HFF-Myc (cell line): ENCODE measurements around the gene LYAR.

Experiments
- DNase-seq: peaks from one replicate; pipeline ENCODE4 v3.0.0-alpha.2; 2011; ENCODE audit warnings: low read depth; ENCODE audit errors: extremely low read depth
- H3K4me3 ChIP-seq: replicated peaks from 2 replicates; pipeline ENCODE4 v1.5.1; 2011; ENCODE audit warnings: low read depth, mild to moderate bottlenecking, control low read depth, low read length
- TF ChIP-seq, protein P1 (sequence below): IDR thresholded peaks from 2 replicates; pipeline ENCODE4 v1.5.1; 2012; ENCODE audit warnings: mild to moderate bottlenecking, low read depth, low read length, control low read depth; ENCODE audit errors: missing control alignments

The LYAR gene

DNA sequence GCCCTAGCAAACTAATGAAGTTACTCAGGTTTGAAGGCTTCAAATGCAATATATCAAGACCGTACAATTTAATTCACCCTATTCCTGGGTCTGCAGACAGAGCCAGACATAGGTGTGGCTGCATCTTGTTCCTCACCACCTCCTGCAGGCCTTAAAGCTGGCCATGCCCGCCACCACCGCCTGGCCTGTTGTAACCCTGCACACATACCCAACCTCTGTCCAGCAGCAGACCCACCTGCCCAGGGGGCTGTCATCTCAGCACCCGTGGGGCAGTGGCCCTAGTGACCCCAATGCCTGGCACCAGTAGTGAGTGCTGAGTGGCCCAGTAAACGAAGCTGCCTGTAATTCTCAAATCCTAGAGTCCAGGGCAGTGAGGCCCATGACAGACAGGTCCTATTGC, 40.8 kb upstream of the LYAR start:
- no peak overlapping the region for H3K4me3 ChIP-seq
- no peak for DNase-seq
- TF ChIP-seq, protein P1, sequence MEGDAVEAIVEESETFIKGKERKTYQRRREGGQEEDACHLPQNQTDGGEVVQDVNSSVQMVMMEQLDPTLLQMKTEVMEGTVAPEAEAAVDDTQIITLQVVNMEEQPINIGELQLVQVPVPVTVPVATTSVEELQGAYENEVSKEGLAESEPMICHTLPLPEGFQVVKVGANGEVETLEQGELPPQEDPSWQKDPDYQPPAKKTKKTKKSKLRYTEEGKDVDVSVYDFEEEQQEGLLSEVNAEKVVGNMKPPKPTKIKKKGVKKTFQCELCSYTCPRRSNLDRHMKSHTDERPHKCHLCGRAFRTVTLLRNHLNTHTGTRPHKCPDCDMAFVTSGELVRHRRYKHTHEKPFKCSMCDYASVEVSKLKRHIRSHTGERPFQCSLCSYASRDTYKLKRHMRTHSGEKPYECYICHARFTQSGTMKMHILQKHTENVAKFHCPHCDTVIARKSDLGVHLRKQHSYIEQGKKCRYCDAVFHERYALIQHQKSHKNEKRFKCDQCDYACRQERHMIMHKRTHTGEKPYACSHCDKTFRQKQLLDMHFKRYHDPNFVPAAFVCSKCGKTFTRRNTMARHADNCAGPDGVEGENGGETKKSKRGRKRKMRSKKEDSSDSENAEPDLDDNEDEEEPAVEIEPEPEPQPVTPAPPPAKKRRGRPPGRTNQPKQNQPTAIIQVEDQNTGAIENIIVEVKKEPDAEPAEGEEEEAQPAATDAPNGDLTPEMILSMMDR: no peak

DNA sequence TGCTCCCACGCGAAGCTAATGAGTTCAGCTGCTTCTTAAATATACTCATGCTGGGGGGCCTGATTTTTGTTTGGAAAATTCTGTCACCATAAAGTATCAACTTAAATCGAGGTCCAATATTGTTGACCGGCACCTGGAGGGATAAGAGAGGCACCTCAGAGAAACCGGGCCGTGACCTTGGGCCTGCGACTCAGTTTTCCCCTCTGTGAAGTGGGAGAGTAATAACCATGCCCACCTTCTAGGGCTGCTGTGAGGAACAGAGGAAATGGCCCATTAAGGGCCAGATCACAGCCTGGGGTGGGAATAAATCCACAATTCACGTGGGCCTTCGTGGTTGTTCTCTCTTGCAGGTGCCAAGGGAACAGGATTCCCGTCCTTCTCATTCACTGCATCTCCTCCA, 39.5 kb upstream of the LYAR start:
- DNase-seq: no peak
- H3K4me3 ChIP-seq: no peak overlapping the region
- TF ChIP-seq, protein P1: no peak

DNA sequence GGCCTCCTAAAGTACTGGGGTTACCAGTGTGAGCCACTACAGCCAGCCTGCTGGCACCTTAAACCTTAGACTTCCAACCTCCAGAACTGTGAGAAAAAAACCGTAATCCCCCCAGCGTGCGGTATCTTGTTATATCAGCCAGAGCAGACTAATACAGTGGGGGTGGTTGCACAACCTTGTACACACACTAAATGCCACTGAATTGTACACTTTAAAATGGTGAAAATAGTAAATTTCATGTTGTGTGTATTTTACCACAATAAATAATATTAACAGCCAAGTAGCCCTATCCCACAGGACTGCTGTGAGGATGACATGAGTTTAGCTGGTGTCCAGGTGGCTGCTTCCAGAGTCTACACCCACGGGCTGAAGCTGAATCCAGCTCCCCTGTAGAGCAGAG, 38.9 kb upstream of the LYAR start:
- no peak for DNase-seq
- TF ChIP-seq, protein P1: no peak
- no peak overlapping the region for H3K4me3 ChIP-seq

DNA sequence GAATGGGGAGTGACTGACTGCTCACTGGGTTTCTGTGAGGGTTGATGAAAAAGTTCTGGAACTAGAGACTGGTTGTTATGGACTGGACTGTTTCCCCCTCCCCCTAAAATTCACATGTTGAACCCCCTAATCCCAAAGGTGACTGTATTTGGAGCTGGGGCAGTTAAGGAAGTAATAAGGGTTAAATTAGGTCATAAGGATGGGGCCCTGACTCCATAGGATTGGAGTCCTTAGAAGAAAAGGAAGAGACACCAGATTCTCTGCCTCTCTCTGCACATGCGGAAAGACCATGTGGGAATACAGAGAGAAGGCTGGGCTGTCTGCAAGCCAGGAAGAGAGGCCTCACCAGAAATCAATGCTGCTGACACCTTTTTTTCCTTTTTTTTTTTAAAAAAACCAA, 38.3 kb upstream of the LYAR start:
- DNase-seq: no peak
- H3K4me3 ChIP-seq: no peak overlapping the region
- TF ChIP-seq, protein P1: no peak

DNA sequence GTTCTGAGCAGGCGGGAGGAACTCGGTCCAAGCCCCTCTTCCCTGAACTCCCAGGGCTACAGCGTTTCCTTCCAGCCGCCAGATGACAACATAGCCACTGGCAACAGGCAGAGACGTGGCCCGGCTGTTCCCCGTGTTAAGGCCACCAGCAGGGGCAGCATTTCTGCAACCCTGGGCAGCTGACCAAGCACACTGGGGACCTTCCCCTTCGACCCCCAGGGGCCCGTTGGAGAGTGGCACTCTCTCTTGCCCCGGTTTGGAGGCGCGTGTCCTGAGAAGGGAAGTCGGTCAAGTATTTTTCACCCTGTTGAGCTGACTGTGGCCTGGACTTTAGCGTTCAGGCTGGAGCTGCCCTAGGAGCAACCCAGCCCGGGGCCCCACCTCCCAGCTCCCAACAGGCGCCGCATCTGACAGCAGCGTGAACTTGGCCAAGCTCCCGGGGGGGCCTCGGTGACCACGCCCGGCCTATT, 37.7 kb upstream of the LYAR start:
- TF ChIP-seq, protein P1: peak; percentile 49
- no peak for DNase-seq
- no peak overlapping the region for H3K4me3 ChIP-seq

DNA sequence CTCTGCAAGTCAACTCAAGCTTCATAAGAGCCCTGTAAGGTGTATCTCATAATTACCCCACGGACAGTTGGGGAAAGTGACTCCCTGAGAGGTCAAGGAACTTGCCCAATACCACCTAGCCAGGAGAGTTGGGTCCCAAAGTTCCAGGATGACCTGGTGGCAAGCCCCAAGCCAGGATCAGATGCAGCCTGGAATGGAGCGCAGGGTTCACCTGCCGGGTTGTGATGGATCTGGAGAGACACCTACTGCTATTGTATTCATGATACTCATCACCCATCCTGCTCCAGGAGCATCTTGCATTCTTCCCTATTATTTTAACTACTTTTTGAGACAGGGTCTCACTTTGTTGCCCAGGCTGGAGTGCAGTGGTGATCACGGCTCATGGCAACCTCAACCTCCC, 36.2 kb upstream of the LYAR start:
- TF ChIP-seq, protein P1: no peak

DNA sequence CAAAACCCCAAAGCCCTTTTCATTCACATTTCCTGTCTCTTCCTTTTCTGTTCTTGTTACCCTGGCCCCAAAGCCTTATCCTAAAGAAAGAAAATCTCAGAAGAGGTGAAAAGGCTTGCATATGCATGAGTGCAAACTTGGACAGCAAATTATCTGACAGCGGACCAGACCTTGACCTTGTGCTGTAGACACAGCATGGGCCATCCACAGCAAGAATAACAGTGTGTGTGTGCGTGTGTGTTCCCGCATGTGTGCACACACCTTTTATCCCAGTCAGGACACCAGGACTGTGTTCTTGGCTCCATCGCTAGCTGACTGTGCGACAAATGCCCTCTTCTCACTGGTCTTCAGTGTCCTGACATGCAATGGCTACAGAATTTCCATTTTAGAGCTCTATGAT, 35.4 kb upstream of the LYAR start:
- no peak overlapping the region for H3K4me3 ChIP-seq
- TF ChIP-seq, protein P1: no peak
- DNase-seq: no peak

More for the DNA sequence above, 36.2 kb upstream of the LYAR start:
- H3K4me3 ChIP-seq: no peak overlapping the region
- DNase-seq: no peak
